Sigmoid colon (tissue), 7 donors: ENCODE results near the gene HOXA2. TPM values are rescaled to one million over a fixed set of nuclear protein-coding genes. Genes with fewer than 3 reads are reported as not detected.

Experiments used
- DNase-seq: peaks from one replicate; pipeline ENCODE4 v3.0.0-alpha.2; 2019
- H3K27ac ChIP-seq, 4 donors: fragments of 200-600 bp; sonication (generic); one replicate each; pipeline ENCODE4 v1.5.1; 2016 to 2019; ENCODE audit warnings: mild to moderate bottlenecking in 1 of 4
- H3K27me3 ChIP-seq, 3 donors: fragments of 200-600 bp; sonication (generic); one replicate each; pipeline ENCODE4 v1.5.1; 2019; ENCODE audit warnings: mild to moderate bottlenecking in 1 of 3
- H3K36me3 ChIP-seq, 4 donors: fragments of 200-600 bp; sonication (generic); one replicate each; pipeline ENCODE4 v1.5.1; 2016 to 2019
- H3K4me1 ChIP-seq, 4 donors: fragments of 200-600 bp; sonication (generic); one replicate each; pipeline ENCODE4 v1.5.1; 2017 to 2019
- H3K4me3 ChIP-seq, 4 donors: fragments of 200-600 bp; sonication (generic); one replicate each; pipeline ENCODE4 v1.5.1; 2017 to 2019; ENCODE audit warnings: mild to moderate bottlenecking in 2 of 4, moderate library complexity in 1 of 4
- H3K9me3 ChIP-seq, 4 donors: fragments of 200-600 bp in 3 of 4; sonication (generic) in 3 of 4; one replicate each; pipeline versions ENCODE4 v1.5.1 to v1.6.1; 2013 to 2019
- CTCF ChIP-seq, 4 experiments: fragments of 450-650 bp in 3 of 4; fragments of 200-600 bp in 1 of 4; IDR thresholded peaks; one replicate each; pipeline ENCODE4 v1.5.1; 2016 to 2019; ENCODE audit warnings: antibody characterized with exemption in 4 of 4, mild to moderate bottlenecking in 3 of 4, moderate library complexity in 2 of 4
- EP300 ChIP-seq, 4 donors: sonication (generic); formaldehyde crosslinking; IDR thresholded peaks; one replicate each; pipeline ENCODE4 v1.6.1; 2017; ENCODE audit warnings: antibody characterized with exemption in 4 of 4
- POLR2A ChIP-seq, 2 donors: fragments of 450-650 bp; IDR thresholded peaks; one replicate each; pipeline ENCODE4 v1.6.1; 2016; ENCODE audit warnings: antibody characterized with exemption in 2 of 2, mild to moderate bottlenecking in 2 of 2, moderate library complexity in 2 of 2
- POLR2AphosphoS5 ChIP-seq, 4 donors: sonication (generic); formaldehyde crosslinking; IDR thresholded peaks; one replicate each; pipeline ENCODE4 v1.6.1; 2017; ENCODE audit warnings: antibody characterized with exemption in 4 of 4
- WGBS, 2 donors: extraction: QIAGEN DNeasy Blood & Tissue Kit; methylation state at CpG; one replicate each; pipeline ENCODE4 v1.1.7; 2013; 5-methylcytosine and 5-hydroxymethylcytosine counted together
- intact Hi-C: fragments of 100-400 bp; cut with DNase I; formaldehyde crosslinking; loops from one replicate; pipeline ENCODE4 v1.15.1; 2023
- polyA plus RNA-seq, 3 donors: library from polyadenylated mRNA; stranded (reverse); fragments of 200-250 nt; gene quantifications; one replicate each; pipeline ENCODE4 v1.2.3, GENCODE V29; 2013
- total RNA-seq, 4 donors: library from RNA; depleted of rRNA; stranded (reverse); fragments of >200 nt; gene quantifications; one replicate each; pipeline ENCODE4 v1.1.0, GENCODE V29; 2016
- donor health status: healthy with polysubstance abuse.
- donor health status: Bipolar disorder and iron deficiency.
- donor health status: healthy.

HOXA2 gene
- total and polyA plus RNA-seq, 7 donors = 0.60 to 4.3 (median 1.9) TPM

GRCh38 chr7:27124902-27125689, 22.6 kb upstream of the HOXA2 start:
- Histone ChIP-seq H3K9me3 (no peaks in the 10 kb centered on the region), H3K27me3 (no peaks in the 10 kb centered on the region), H3K36me3 (peaks cover 0 to 6% (median 2%) of the 10 kb centered on the region in 4 donors), H3K27ac (peak overlapping the region; percentile 66 to 99 (median 82)), H3K4me3 (no peak overlapping the region), H3K4me1 (peaks cover 0 to 70% (median 54%) of the 10 kb centered on the region in 4 donors)
- TF ChIP-seq POLR2A (IDR thresholded peaks at IDR 0.05) (no peak), CTCF (IDR thresholded peaks at IDR 0.05) (no peak), POLR2AphosphoS5 (IDR thresholded peaks at IDR 0.05) (no peak), EP300 (IDR thresholded peaks at IDR 0.05) (no peak)
- intact Hi-C loops = no loop called here
- DNase-seq = no peak
- WGBS, 2 donors = 21 to 73% methylated on average over 8 of the region's 8 CpGs

- peaks cover 0 to 67% (median 52%) of the 10 kb centered on the region in 4 donors for H3K4me1 ChIP-seq
- DNase-seq = peak; percentile 88
- H3K27me3 ChIP-seq = no peaks in the 10 kb centered on the region
- TF ChIP-seq EP300 (IDR thresholded peaks at IDR 0.05) (peak in 1 of 4 donors; percentile 41), POLR2A (IDR thresholded peaks at IDR 0.05) (no peak), CTCF (IDR thresholded peaks at IDR 0.05) (no peak), POLR2AphosphoS5 (IDR thresholded peaks at IDR 0.05) (peak; percentile 9 to 80 (median 68))
- 15 to 72% methylated on average over 43 of the region's 43 CpGs for WGBS, 2 donors
- intact Hi-C loops = no loop called here
- peak overlapping the region in 3 of 4 donors; percentile 4 to 14 (median 12) for H3K4me3 ChIP-seq
- peak overlapping the region; percentile 66 to 99 (median 82) for H3K27ac ChIP-seq
- peaks cover 0 to 6% (median 2%) of the 10 kb centered on the region in 4 donors for H3K36me3 ChIP-seq
- H3K9me3 ChIP-seq = no peaks in the 10 kb centered on the region
Observed at GRCh38 chr7:27124096-27124901, 21.8 kb upstream of the HOXA2 start.

DNA sequence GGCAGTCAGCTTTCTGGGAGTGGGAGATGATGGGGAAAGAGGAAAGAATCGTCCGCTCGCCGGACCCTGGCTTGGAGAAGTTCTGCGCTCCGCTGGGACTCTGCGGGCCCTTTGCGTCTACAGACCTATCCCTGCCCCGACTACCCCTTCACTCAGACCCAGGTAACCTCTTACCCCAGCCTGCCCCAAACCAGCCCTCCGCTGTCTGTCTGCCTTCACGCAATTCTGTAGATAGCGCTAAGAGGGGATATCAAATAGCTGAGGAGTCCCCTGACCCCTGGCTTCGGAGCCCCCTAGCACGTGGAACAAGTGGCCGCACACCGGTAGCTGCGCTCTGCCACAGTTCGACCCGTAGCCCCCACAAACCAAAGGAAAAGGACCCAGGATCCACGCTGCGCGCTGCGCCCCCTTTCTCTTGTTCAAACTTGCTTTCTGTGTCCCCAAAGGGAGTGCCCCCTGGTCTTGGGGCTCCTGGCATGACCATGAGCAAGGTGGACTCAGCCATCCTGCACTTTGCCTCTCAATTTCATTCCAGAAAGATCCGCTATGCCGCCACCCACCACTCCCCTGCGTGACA, 21.1 kb upstream of the HOXA2 start:
- Histone ChIP-seq H3K4me3 (peak overlapping the region in 3 of 4 donors; percentile 4 to 14 (median 12)), H3K27me3 (no peaks in the 10 kb centered on the region), H3K36me3 (peaks cover 0 to 6% (median 2%) of the 10 kb centered on the region in 4 donors), H3K4me1 (peaks cover 0 to 67% (median 47%) of the 10 kb centered on the region in 4 donors), H3K9me3 (no peaks in the 10 kb centered on the region), H3K27ac (peak overlapping the region; percentile 66 to 99 (median 82))
- no peak for DNase-seq
- intact Hi-C loops = no loop called here
- TF ChIP-seq POLR2AphosphoS5 (IDR thresholded peaks at IDR 0.05) (no peak), CTCF (IDR thresholded peaks at IDR 0.05) (no peak), POLR2A (IDR thresholded peaks at IDR 0.05) (no peak), EP300 (IDR thresholded peaks at IDR 0.05) (no peak)
- WGBS, 2 donors = 23 to 75% methylated on average over 26 of the region's 26 CpGs

GRCh38 chr7:27123007-27123476, 20.6 kb upstream of the HOXA2 start:
- H3K27me3 ChIP-seq = no peaks in the 10 kb centered on the region
- H3K27ac ChIP-seq = peak overlapping the region; percentile 66 to 99 (median 82)
- H3K9me3 ChIP-seq = no peaks in the 10 kb centered on the region
- H3K4me1 ChIP-seq = peaks cover 0 to 67% (median 46%) of the 10 kb centered on the region in 4 donors
- H3K4me3 ChIP-seq = peak overlapping the region in 2 of 4 donors; percentile 4 to 19
- no peak for DNase-seq
- TF ChIP-seq POLR2A (IDR thresholded peaks at IDR 0.05) (no peak), EP300 (IDR thresholded peaks at IDR 0.05) (no peak), CTCF (IDR thresholded peaks at IDR 0.05) (no peak), POLR2AphosphoS5 (IDR thresholded peaks at IDR 0.05) (peak in 1 of 4 donors; percentile 0)
- intact Hi-C loops = no loop called here
- H3K36me3 ChIP-seq = peaks cover 0 to 6% (median 2%) of the 10 kb centered on the region in 4 donors
- WGBS, 2 donors = 17 to 62% methylated on average over 14 of the region's 14 CpGs
